Activated T-cell treated with anti-CD3 and anti-CD28 coated beads for 4 hours (primary cell): ENCODE measurements around the gene LUZP4.
"Not testable (repeated sequence)": the region's sequence is repeated elsewhere in the genome, so short reads cannot be mapped to it uniquely, and the experiment has no call there.

ENCODE experiments used
- DNase-seq: peaks from one replicate; pipeline ENCODE4 v3.0.0-alpha.2; 2020

The LUZP4 gene

GRCh38 chrX:115289465-115289864 lies at the start of gene LUZP4:
Gene LUZP4 (plus strand): TSS chrX:115289715. CDS start chrX:115289760, 45 bp downstream.
- DNase-seq = no peak

GRCh38 chrX:115251458-115252233 lies 37.9 kb upstream of the LUZP4 start:
- no peak for DNase-seq

- DNase-seq = no peak
Measured at GRCh38 chrX:115255003-115255402, 34.5 kb upstream of the LUZP4 start.

GRCh38 chrX:115257711-115258110 lies 31.8 kb upstream of the LUZP4 start:
- no peak for DNase-seq

- no peak for DNase-seq
Measured at GRCh38 chrX:115259238-115259875, 30.2 kb upstream of the LUZP4 start.

GRCh38 chrX:115260330-115260729 lies 29.2 kb upstream of the LUZP4 start:
- DNase-seq = no peak

GRCh38 chrX:115261148-115261547 lies 28.4 kb upstream of the LUZP4 start:
- DNase-seq = no peak

- no peak for DNase-seq
Measured at GRCh38 chrX:115264009-115264408, 25.5 kb upstream of the LUZP4 start.

GRCh38 chrX:115266300-115266699 lies 23.2 kb upstream of the LUZP4 start:
- no peak for DNase-seq

- no peak for DNase-seq
Measured at GRCh38 chrX:115268421-115268820, 21.1 kb upstream of the LUZP4 start.

GRCh38 chrX:115269051-115269683 lies 20.3 kb upstream of the LUZP4 start:
- DNase-seq = no peak

- no peak for DNase-seq
Measured at GRCh38 chrX:115284877-115285276, 4.6 kb upstream of the LUZP4 start.

- no peak for DNase-seq
Measured at GRCh38 chrX:115297189-115297588, 7.7 kb downstream of the LUZP4 start.

GRCh38 chrX:115311139-115311538 lies 21.6 kb downstream of the LUZP4 start:
- no peak for DNase-seq

GRCh38 chrX:115311601-115312001 lies 22.1 kb downstream of the LUZP4 start:
- DNase-seq = no peak

GRCh38 chrX:115318139-115318538 lies 28.6 kb downstream of the LUZP4 start:
- no peak for DNase-seq

- no peak for DNase-seq
Measured at GRCh38 chrX:115322375-115322774, 32.9 kb downstream of the LUZP4 start.

GRCh38 chrX:115324194-115324593 lies 34.7 kb downstream of the LUZP4 start:
- DNase-seq = no peak

GRCh38 chrX:115329282-115329681 lies 39.8 kb downstream of the LUZP4 start:
- not testable (repeated sequence) for DNase-seq

- DNase-seq = no peak
Measured at GRCh38 chrX:115330498-115331168, 41.1 kb downstream of the LUZP4 start.

- no peak for DNase-seq
Measured at GRCh38 chrX:115332832-115333231, 43.3 kb downstream of the LUZP4 start.

- no peak for DNase-seq
Measured at GRCh38 chrX:115333446-115333845, 43.9 kb downstream of the LUZP4 start.

GRCh38 chrX:115337491-115338144 lies 48.1 kb downstream of the LUZP4 start:
- DNase-seq = no peak
